A549 treated with AZD2906 at 1 μM for 4 hours (cell line): ENCODE measurements around the gene NKX6-1. TPM values are rescaled to one million over a fixed set of nuclear protein-coding genes. Genes with fewer than 3 reads are reported as not detected.

Experiments used
- total RNA-seq: library from RNA; stranded (reverse); fragments of 200-300 nt; extraction: Qiagen RNA extraction; gene quantifications from 5 replicates; pipeline ENCODE4 v1.2.3, GENCODE V29; 2022

The NKX6-1 gene
- total RNA-seq: 0.23 to 0.51 TPM (median 0.39 TPM) in 5 replicates

GRCh38 chr4:84498935-84499623 lies at the start of gene NKX6-1:
Gene NKX6-1, minus strand, starts transcription at chr4:84499292. Its CDS starts 1,064 bp downstream, at chr4:84498228.

Other genes with a start within 250 kb of the NKX6-1 start
- gene CDS1, start 83.8 kb upstream of the NKX6-1 start, total RNA-seq: 0.48 to 0.66 TPM (median 0.58 TPM) in 5 replicates